HEK293 (cell line): ENCODE measurements around the gene CDK2.

Experiments used
- BCL11A ChIP-seq: fragments of 450-650 bp; formaldehyde crosslinking; IDR thresholded peaks from 2 replicates; pipeline ENCODE4 v1.5.1; 2016; ENCODE audit warnings: low read depth, missing biosample characterization, missing genetic modification characterization
- GLIS2 ChIP-seq: fragments of 450-650 bp; formaldehyde crosslinking; IDR thresholded peaks from 2 replicates; pipeline ENCODE4 v1.5.1; 2016; ENCODE audit warnings: missing biosample characterization, missing genetic modification characterization
- MEIS1 ChIP-seq: sonication (generic); formaldehyde crosslinking; IDR thresholded peaks from 2 replicates; pipeline ENCODE4 v1.8.1; 2022; ENCODE audit warnings: missing genetic modification reagents, mild to moderate bottlenecking, borderline replicate concordance
- SP2 ChIP-seq: fragments of 450-650 bp; formaldehyde crosslinking; IDR thresholded peaks from 2 replicates; pipeline ENCODE4 v1.5.1; 2016; ENCODE audit warnings: missing biosample characterization, missing genetic modification characterization
- SP7 ChIP-seq: fragments of 450-650 bp; formaldehyde crosslinking; IDR thresholded peaks from 2 replicates; pipeline ENCODE4 v1.5.1; 2016; ENCODE audit warnings: missing biosample characterization, missing genetic modification characterization
- YY1 ChIP-seq: fragments of 450-650 bp; formaldehyde crosslinking; IDR thresholded peaks from 2 replicates; pipeline ENCODE4 v1.5.1; 2018; ENCODE audit warnings: missing biosample characterization, missing genetic modification characterization
- ZIC2 ChIP-seq: fragments of 450-650 bp; formaldehyde crosslinking; IDR thresholded peaks from 2 replicates; pipeline ENCODE4 v1.5.1; 2016; ENCODE audit warnings: missing biosample characterization, missing genetic modification characterization
- ZNF214 ChIP-seq: fragments of 450-650 bp; formaldehyde crosslinking; IDR thresholded peaks from 2 replicates; pipeline ENCODE4 v1.5.1; 2017; ENCODE audit warnings: missing biosample characterization, mild to moderate bottlenecking, missing genetic modification characterization, borderline replicate concordance
- ZNF239 ChIP-seq: fragments of 450-650 bp; formaldehyde crosslinking; IDR thresholded peaks from 2 replicates; pipeline ENCODE4 v1.5.1; 2016; ENCODE audit warnings: missing biosample characterization, missing genetic modification characterization
- ZNF335 ChIP-seq: fragments of 450-650 bp; formaldehyde crosslinking; conservative IDR thresholded peaks from 2 replicates; pipeline ENCODE4 v1.5.1; 2016; ENCODE audit warnings: missing biosample characterization, missing genetic modification characterization
- ZNF366 ChIP-seq: fragments of 450-650 bp; formaldehyde crosslinking; conservative IDR thresholded peaks from 2 replicates; pipeline ENCODE4 v1.5.1; 2016; ENCODE audit warnings: missing biosample characterization, missing genetic modification characterization
- ZNF394 ChIP-seq: fragments of 450-650 bp; formaldehyde crosslinking; IDR thresholded peaks from 2 replicates; pipeline ENCODE4 v1.5.1; 2016; ENCODE audit warnings: missing biosample characterization, missing genetic modification characterization, mild to moderate bottlenecking, moderate library complexity, borderline replicate concordance
- ZNF501 ChIP-seq: fragments of 450-650 bp; formaldehyde crosslinking; IDR thresholded peaks from 2 replicates; pipeline ENCODE4 v1.5.1; 2016; ENCODE audit warnings: missing biosample characterization, missing genetic modification characterization
- ZNF624 ChIP-seq: fragments of 450-650 bp; formaldehyde crosslinking; IDR thresholded peaks from 2 replicates; pipeline ENCODE4 v1.5.1; 2017; ENCODE audit warnings: missing biosample characterization, missing genetic modification characterization
- ZNF658 ChIP-seq: fragments of 450-650 bp; formaldehyde crosslinking; IDR thresholded peaks from 2 replicates; pipeline ENCODE4; 2016; ENCODE audit warnings: missing biosample characterization, missing genetic modification characterization
- ZNF670 ChIP-seq: fragments of 450-650 bp; formaldehyde crosslinking; IDR thresholded peaks from 2 replicates; pipeline ENCODE4 v1.5.1; 2016; ENCODE audit warnings: missing biosample characterization, missing genetic modification characterization, low read depth
- ZNF677 ChIP-seq: fragments of 450-650 bp; IDR thresholded peaks from 2 replicates; pipeline ENCODE4 v1.5.0; 2018; ENCODE audit warnings: missing biosample characterization, mild to moderate bottlenecking, missing genetic modification characterization, moderate library complexity
- ZXDB ChIP-seq: fragments of 450-650 bp; formaldehyde crosslinking; IDR thresholded peaks from 2 replicates; pipeline ENCODE4 v1.5.1; 2016; ENCODE audit warnings: missing biosample characterization, missing genetic modification characterization
- TF ChIP-seq, protein P1 (sequence below): fragments of 450-650 bp; formaldehyde crosslinking; conservative IDR thresholded peaks from 2 replicates; pipeline ENCODE4 v1.5.1; 2016; ENCODE audit warnings: low read depth, missing biosample characterization, missing genetic modification characterization
- TF ChIP-seq, protein P2 (sequence below): fragments of 450-650 bp; formaldehyde crosslinking; IDR thresholded peaks from 2 replicates; pipeline ENCODE4 v1.5.1; 2016; ENCODE audit warnings: missing biosample characterization, missing genetic modification characterization, borderline replicate concordance
- TF ChIP-seq, protein P3 (sequence below): fragments of 450-650 bp; formaldehyde crosslinking; IDR thresholded peaks from 2 replicates; pipeline ENCODE4 v1.5.1; 2017; ENCODE audit warnings: missing biosample characterization, missing genetic modification characterization
- TF ChIP-seq, protein P4 (sequence below): fragments of 450-650 bp; formaldehyde crosslinking; IDR thresholded peaks from 2 replicates; pipeline ENCODE4 v1.5.1; 2017; ENCODE audit warnings: missing biosample characterization, mild to moderate bottlenecking, missing genetic modification characterization, moderate library complexity
- TF ChIP-seq, protein P5 (sequence below): fragments of 450-650 bp; formaldehyde crosslinking; IDR thresholded peaks from 2 replicates; pipeline ENCODE4 v1.5.1; 2017; ENCODE audit warnings: missing biosample characterization, missing genetic modification characterization

CDK2 gene

DNA sequence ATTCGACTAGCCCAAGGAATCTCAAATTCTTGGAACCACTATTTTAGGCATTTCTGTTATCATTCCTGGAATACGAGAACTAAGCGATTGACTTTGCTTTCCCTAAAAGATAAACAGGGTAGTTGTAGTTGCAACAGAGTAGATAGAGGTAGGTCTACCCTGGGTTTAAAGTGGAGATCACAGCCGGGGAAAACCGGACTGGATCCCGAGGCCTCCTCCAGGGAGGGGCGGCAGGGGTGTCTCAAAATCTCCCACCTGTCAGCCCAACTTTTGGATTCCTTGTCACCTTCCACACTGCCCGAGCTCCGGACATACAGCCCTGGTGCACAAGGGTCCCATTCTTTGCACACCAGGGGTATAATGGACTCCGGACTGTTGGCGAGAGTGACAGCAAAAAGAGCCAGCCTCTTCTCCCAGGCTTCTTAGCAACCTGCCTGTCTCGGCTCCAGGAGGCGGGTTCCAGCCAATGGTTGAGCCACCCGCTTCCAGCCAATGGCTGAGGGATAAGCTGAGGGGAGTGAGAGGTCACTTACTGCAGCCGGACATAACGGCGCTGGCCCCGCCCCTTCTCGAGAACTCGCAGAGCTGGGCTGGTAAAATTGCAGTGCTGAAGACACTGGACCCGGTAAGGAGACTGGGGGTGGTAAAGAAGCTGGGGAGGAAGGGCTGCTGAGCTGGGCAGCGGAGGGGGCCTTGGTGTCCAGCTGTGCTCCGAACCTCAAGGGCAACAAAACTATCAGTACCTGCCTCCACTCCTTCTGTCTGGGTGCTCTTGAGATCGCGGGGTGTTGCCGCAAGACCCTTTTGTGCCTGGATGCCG lies 30.3 kb downstream of the CDK2 start, which contains the start of gene SUOX (continued):
- TF ChIP-seq ZNF670 (tag by site-specific recombination): no peak
- TF ChIP-seq ZNF658 (tag by site-specific recombination): no peak
- peak; percentile 70 for TF ChIP-seq BCL11A
- peak; percentile 92 for TF ChIP-seq SP2
- TF ChIP-seq MEIS1: no peak
- TF ChIP-seq ZNF366 (tag by site-specific recombination): no peak
- TF ChIP-seq ZNF239 (tag by site-specific recombination): no peak
- peak; percentile 52; the same call in 1 of the 2 replicates for TF ChIP-seq ZNF394 (tag by site-specific recombination)
- peak; percentile 66 for TF ChIP-seq ZNF335 (tag by site-specific recombination)
- TF ChIP-seq, protein P1, sequence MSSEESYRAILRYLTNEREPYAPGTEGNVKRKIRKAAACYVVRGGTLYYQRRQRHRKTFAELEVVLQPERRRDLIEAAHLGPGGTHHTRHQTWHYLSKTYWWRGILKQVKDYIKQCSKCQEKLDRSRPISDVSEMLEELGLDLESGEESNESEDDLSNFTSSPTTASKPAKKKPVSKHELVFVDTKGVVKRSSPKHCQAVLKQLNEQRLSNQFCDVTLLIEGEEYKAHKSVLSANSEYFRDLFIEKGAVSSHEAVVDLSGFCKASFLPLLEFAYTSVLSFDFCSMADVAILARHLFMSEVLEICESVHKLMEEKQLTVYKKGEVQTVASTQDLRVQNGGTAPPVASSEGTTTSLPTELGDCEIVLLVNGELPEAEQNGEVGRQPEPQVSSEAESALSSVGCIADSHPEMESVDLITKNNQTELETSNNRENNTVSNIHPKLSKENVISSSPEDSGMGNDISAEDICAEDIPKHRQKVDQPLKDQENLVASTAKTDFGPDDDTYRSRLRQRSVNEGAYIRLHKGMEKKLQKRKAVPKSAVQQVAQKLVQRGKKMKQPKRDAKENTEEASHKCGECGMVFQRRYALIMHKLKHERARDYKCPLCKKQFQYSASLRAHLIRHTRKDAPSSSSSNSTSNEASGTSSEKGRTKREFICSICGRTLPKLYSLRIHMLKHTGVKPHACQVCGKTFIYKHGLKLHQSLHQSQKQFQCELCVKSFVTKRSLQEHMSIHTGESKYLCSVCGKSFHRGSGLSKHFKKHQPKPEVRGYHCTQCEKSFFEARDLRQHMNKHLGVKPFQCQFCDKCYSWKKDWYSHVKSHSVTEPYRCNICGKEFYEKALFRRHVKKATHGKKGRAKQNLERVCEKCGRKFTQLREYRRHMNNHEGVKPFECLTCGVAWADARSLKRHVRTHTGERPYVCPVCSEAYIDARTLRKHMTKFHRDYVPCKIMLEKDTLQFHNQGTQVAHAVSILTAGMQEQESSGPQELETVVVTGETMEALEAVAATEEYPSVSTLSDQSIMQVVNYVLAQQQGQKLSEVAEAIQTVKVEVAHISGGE: peak; percentile 81
- no peak for TF ChIP-seq ZNF677
- TF ChIP-seq GLIS2 (tag by site-specific recombination): 0 out of 2 replicates have a peak, but pooled peaks have one; percentile 30
- TF ChIP-seq, protein P2, sequence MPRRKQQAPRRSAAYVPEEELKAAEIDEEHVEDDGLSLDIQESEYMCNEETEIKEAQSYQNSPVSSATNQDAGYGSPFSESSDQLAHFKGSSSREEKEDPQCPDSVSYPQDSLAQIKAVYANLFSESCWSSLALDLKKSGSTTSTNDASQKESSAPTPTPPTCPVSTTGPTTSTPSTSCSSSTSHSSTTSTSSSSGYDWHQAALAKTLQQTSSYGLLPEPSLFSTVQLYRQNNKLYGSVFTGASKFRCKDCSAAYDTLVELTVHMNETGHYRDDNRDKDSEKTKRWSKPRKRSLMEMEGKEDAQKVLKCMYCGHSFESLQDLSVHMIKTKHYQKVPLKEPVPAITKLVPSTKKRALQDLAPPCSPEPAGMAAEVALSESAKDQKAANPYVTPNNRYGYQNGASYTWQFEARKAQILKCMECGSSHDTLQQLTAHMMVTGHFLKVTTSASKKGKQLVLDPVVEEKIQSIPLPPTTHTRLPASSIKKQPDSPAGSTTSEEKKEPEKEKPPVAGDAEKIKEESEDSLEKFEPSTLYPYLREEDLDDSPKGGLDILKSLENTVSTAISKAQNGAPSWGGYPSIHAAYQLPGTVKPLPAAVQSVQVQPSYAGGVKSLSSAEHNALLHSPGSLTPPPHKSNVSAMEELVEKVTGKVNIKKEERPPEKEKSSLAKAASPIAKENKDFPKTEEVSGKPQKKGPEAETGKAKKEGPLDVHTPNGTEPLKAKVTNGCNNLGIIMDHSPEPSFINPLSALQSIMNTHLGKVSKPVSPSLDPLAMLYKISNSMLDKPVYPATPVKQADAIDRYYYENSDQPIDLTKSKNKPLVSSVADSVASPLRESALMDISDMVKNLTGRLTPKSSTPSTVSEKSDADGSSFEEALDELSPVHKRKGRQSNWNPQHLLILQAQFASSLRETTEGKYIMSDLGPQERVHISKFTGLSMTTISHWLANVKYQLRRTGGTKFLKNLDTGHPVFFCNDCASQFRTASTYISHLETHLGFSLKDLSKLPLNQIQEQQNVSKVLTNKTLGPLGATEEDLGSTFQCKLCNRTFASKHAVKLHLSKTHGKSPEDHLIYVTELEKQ: no peak
- TF ChIP-seq YY1 (tag by site-specific recombination): peak; percentile 35; the same call in 1 of the 2 replicates
- TF ChIP-seq ZNF501: 0 out of 2 replicates have a peak, but pooled peaks have one; percentile 63
- TF ChIP-seq, protein P3, sequence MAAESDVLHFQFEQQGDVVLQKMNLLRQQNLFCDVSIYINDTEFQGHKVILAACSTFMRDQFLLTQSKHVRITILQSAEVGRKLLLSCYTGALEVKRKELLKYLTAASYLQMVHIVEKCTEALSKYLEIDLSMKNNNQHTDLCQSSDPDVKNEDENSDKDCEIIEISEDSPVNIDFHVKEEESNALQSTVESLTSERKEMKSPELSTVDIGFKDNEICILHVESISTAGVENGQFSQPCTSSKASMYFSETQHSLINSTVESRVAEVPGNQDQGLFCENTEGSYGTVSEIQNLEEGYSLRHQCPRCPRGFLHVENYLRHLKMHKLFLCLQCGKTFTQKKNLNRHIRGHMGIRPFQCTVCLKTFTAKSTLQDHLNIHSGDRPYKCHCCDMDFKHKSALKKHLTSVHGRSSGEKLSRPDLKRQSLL (tag by site-specific recombination): peak; percentile 58; the same call in 1 of the 2 replicates
- TF ChIP-seq ZNF214 (tag by site-specific recombination): no peak
- 0 out of 2 replicates have a peak, but pooled peaks have one; percentile 17 for TF ChIP-seq SP7 (tag by site-specific recombination)
- TF ChIP-seq, protein P4, sequence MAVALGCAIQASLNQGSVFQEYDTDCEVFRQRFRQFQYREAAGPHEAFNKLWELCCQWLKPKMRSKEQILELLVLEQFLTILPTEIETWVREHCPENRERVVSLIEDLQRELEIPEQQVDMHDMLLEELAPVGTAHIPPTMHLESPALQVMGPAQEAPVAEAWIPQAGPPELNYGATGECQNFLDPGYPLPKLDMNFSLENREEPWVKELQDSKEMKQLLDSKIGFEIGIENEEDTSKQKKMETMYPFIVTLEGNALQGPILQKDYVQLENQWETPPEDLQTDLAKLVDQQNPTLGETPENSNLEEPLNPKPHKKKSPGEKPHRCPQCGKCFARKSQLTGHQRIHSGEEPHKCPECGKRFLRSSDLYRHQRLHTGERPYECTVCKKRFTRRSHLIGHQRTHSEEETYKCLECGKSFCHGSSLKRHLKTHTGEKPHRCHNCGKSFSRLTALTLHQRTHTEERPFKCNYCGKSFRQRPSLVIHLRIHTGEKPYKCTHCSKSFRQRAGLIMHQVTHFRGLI: no peak
- 0 out of 2 replicates have a peak, but pooled peaks have one; percentile 30 for TF ChIP-seq ZXDB (tag by site-specific recombination)
- TF ChIP-seq ZNF624: no peak
- TF ChIP-seq, protein P5, sequence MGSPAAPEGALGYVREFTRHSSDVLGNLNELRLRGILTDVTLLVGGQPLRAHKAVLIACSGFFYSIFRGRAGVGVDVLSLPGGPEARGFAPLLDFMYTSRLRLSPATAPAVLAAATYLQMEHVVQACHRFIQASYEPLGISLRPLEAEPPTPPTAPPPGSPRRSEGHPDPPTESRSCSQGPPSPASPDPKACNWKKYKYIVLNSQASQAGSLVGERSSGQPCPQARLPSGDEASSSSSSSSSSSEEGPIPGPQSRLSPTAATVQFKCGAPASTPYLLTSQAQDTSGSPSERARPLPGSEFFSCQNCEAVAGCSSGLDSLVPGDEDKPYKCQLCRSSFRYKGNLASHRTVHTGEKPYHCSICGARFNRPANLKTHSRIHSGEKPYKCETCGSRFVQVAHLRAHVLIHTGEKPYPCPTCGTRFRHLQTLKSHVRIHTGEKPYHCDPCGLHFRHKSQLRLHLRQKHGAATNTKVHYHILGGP (tag by site-specific recombination): no peak
- TF ChIP-seq ZIC2 (tag by site-specific recombination): peak; percentile 41; the same call in 1 of the 2 replicates
